OCI-LY3 (cell line): ENCODE results near the gene KRTDAP.

Experiments used
- H2AFZ ChIP-seq: fragments of 200-600, 300-600 bp; shearing (Covaris generic); 2 replicates; pipeline ENCODE4 v1.6.0; 2014; ENCODE audit warnings: antibody characterized with exemption, low read depth, low read length
- H3K27ac ChIP-seq: fragments of 200-600, 300-600 bp; sonication (generic); 2 replicates; pipeline ENCODE4 v1.5.1; 2014; ENCODE audit warnings: mild to moderate bottlenecking, low read length, moderate library complexity, mixed read lengths
- H3K27me3 ChIP-seq: fragments of 200-600, 300-600 bp; sonication (generic); 2 replicates; pipeline ENCODE4 v1.6.1; 2014; ENCODE audit warnings: low read depth, low read length, mixed read lengths
- H3K36me3 ChIP-seq: fragments of 200-600, 300-600 bp; sonication (generic); replicated peaks from 2 replicates; pipeline ENCODE3; 2014; ENCODE audit warnings: low read depth, low read length, mixed read lengths
- H3K4me1 ChIP-seq: fragments of 300-600, 200-600 bp; sonication (generic); 2 replicates; pipeline ENCODE4 v1.6.1; 2014; ENCODE audit warnings: low read length, mixed read lengths
- H3K4me2 ChIP-seq: fragments of 200-600, 300-600 bp; sonication (generic); 2 replicates; pipeline ENCODE4 v1.6.1; 2014; ENCODE audit warnings: low read length, mixed read lengths
- H3K4me3 ChIP-seq: fragments of 300-600, 200-600 bp; sonication (generic); 2 replicates; pipeline ENCODE4 v1.5.1; 2014; ENCODE audit warnings: antibody characterized with exemption, mild to moderate bottlenecking, low read length, moderate library complexity
- H3K79me2 ChIP-seq: fragments of 300-600, 200-600 bp; shearing (Covaris generic); 2 replicates; pipeline ENCODE4 v1.6.1; 2014; ENCODE audit warnings: mild to moderate bottlenecking, low read length, mixed read lengths
- H3K9ac ChIP-seq: fragments of 300-600, 200-600 bp; shearing (Covaris generic); 2 replicates; pipeline ENCODE4 v1.6.0; 2014; ENCODE audit warnings: mild to moderate bottlenecking, low read length, moderate library complexity
- H3K9me3 ChIP-seq: fragments of 200-600, 300-600 bp; shearing (Covaris generic); 2 replicates; pipeline ENCODE4 v1.6.1; 2014; ENCODE audit warnings: low read length, mixed read lengths; ENCODE audit not compliant: insufficient read depth
- H4K20me1 ChIP-seq: fragments of 200-600, 300-600 bp; sonication (generic); 2 replicates; pipeline ENCODE4 v1.6.1; 2016; ENCODE audit warnings: low read length, mixed read lengths; ENCODE audit not compliant: insufficient read depth
- EZH2phosphoT487 ChIP-seq: fragments of 200-600 bp; shearing (Covaris generic); IDR thresholded peaks from 2 replicates; pipeline ENCODE4 v1.6.1; 2018; ENCODE audit warnings: antibody characterized with exemption, mixed run types, low read depth
- TF ChIP-seq, protein P1 (sequence below): fragments of 200-600, 300-600 bp; sonication (generic); IDR thresholded peaks from 2 replicates; pipeline ENCODE4 v1.5.1; 2014; ENCODE audit warnings: antibody characterized with exemption, low read length, low read depth

The KRTDAP gene

DNA sequence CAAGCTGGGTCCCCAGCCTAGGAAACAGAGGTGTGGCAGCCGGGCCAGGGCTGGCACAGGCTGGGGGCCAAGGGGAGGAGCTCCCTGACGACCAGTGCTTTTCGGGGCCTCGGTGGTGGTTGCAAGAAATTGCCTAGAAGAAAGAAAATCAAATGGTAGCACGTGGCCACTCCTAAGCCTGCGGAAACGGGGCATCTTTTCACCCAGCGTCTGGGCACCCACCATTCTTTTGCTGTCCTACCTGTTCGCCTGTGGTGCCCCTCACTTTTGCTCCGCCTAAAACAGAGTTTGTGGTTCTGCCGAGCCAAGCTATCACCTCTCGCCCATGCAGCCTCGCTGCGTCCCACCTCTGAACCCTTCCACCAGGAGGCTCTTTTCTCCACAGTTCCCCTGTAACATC is 7.1 kb upstream of the KRTDAP start:
- Histone ChIP-seq H4K20me1 (no peaks in the 10 kb centered on the region), H3K4me1 (peaks cover 5% of the 10 kb centered on the region; the same call in 1 of the 2 replicates), H3K4me3 (no peak overlapping the region), H3K9ac (no peak overlapping the region), H3K9me3 (no peaks in the 10 kb centered on the region), H3K36me3 (no peaks in the 10 kb centered on the region), H3K4me2 (no peak overlapping the region), H3K79me2 (no peaks in the 10 kb centered on the region), H3K27me3 (peaks cover 51% of the 10 kb centered on the region), H2AFZ (no peak overlapping the region), H3K27ac (no peak overlapping the region)
- TF ChIP-seq, protein P1, sequence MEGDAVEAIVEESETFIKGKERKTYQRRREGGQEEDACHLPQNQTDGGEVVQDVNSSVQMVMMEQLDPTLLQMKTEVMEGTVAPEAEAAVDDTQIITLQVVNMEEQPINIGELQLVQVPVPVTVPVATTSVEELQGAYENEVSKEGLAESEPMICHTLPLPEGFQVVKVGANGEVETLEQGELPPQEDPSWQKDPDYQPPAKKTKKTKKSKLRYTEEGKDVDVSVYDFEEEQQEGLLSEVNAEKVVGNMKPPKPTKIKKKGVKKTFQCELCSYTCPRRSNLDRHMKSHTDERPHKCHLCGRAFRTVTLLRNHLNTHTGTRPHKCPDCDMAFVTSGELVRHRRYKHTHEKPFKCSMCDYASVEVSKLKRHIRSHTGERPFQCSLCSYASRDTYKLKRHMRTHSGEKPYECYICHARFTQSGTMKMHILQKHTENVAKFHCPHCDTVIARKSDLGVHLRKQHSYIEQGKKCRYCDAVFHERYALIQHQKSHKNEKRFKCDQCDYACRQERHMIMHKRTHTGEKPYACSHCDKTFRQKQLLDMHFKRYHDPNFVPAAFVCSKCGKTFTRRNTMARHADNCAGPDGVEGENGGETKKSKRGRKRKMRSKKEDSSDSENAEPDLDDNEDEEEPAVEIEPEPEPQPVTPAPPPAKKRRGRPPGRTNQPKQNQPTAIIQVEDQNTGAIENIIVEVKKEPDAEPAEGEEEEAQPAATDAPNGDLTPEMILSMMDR, result no peak
- TF ChIP-seq EZH2phosphoT487, result no peak

DNA sequence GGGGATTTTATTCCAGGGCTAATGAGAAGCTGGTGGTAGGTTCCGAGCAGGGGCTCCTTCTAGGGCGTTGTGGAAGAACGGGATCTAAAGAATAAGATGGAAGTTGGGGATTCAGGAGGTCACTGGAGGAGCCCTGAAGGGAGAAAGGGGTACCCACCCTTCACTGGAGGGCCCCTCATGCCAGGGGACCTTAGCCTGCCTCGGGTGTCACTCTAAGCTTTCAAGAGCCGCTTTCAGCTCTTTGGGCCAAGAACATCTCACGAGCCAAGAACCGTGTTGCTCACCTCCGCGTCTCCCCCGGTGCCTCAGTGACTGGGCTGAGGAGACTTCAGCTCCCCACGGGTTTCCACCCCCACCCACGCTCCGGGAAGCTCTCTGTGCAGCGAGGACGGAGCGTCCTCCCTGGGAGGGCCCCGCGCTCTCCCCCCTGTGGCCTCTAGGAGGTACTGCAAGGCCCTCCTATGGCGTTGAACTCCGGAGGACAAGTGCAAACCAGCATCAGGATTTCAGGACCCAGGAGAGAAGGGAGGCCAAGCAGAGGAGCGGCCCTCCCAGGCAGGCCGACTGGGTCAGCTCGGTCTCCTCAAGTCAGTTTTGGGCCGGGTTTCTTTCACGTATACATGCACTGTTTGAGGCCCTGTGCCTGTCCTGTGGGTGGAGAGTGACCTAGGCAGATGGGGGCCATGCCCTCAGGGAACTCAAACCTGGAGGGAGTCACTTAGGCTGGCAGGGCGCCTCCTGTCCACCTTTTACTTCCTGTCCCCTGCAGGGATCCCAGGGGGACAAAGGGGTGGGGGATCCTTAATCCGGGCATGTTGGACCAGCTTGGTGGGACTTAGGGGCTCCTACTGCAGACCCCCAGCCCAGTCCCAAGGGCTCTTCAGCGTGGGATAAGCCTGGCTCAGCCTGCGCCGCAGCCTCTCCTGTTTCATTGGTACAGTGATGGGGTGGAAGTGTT is 5.1 kb upstream of the KRTDAP start:
- peak overlapping the region; percentile 87 for H3K4me2 ChIP-seq
- no peaks in the 10 kb centered on the region for H3K36me3 ChIP-seq
- H3K27me3 ChIP-seq, result peaks cover 53% of the 10 kb centered on the region
- no peaks in the 10 kb centered on the region for H3K9me3 ChIP-seq
- TF ChIP-seq, protein P1, result peak; percentile 88
- TF ChIP-seq EZH2phosphoT487, result no peak
- H3K79me2 ChIP-seq, result no peaks in the 10 kb centered on the region
- H3K4me1 ChIP-seq, result peaks cover 5% of the 10 kb centered on the region; the same call in 1 of the 2 replicates
- peak overlapping the region; percentile 61; the same call in 1 of the 2 replicates for H3K9ac ChIP-seq
- no peak overlapping the region for H3K27ac ChIP-seq
- peak overlapping the region; percentile 74 for H3K4me3 ChIP-seq
- H4K20me1 ChIP-seq, result no peaks in the 10 kb centered on the region
- H2AFZ ChIP-seq, result peak overlapping the region; percentile 97

GRCh38 chr19:35493971-35494370 is 3.7 kb upstream of the KRTDAP start:
- Histone ChIP-seq H3K36me3 (no peaks in the 10 kb centered on the region), H2AFZ (no peak overlapping the region), H3K9me3 (no peaks in the 10 kb centered on the region), H3K79me2 (no peaks in the 10 kb centered on the region), H3K9ac (no peak overlapping the region), H3K4me1 (peaks cover 5% of the 10 kb centered on the region; the same call in 1 of the 2 replicates), H3K27me3 (peaks cover 53% of the 10 kb centered on the region), H3K27ac (no peak overlapping the region), H4K20me1 (no peaks in the 10 kb centered on the region), H3K4me3 (no peak overlapping the region), H3K4me2 (no peak overlapping the region)
- TF ChIP-seq, protein P1, result no peak
- no peak for TF ChIP-seq EZH2phosphoT487

- H2AFZ ChIP-seq, result no peak overlapping the region
- no peaks in the 10 kb centered on the region for H4K20me1 ChIP-seq
- no peak overlapping the region for H3K9ac ChIP-seq
- no peak overlapping the region for H3K4me2 ChIP-seq
- TF ChIP-seq, protein P1, result no peak
- no peak for TF ChIP-seq EZH2phosphoT487
- no peaks in the 10 kb centered on the region for H3K9me3 ChIP-seq
- peaks cover 5% of the 10 kb centered on the region; the same call in 1 of the 2 replicates for H3K4me1 ChIP-seq
- H3K79me2 ChIP-seq, result no peaks in the 10 kb centered on the region
- H3K36me3 ChIP-seq, result no peaks in the 10 kb centered on the region
- no peak overlapping the region for H3K4me3 ChIP-seq
- peaks cover 57% of the 10 kb centered on the region for H3K27me3 ChIP-seq
- H3K27ac ChIP-seq, result no peak overlapping the region
Observed at GRCh38 chr19:35491836-35492360, 1.6 kb upstream of the KRTDAP start.
